WI38 (cell line): ENCODE results near the gene BRF1.

Experiments used
- H3K4me3 ChIP-seq: 2 replicates; pipeline ENCODE4 v1.5.1; 2011; ENCODE audit warnings: low read depth, mild to moderate bottlenecking, control low read depth, low read length
- CTCF ChIP-seq: IDR thresholded peaks from 2 replicates; pipeline ENCODE4 v1.5.1; 2012; ENCODE audit warnings: low read depth, mild to moderate bottlenecking, control low read depth, low read length

BRF1 gene

GRCh38 chr14:105219043-105219612, 81.7 kb downstream of the BRF1 start:
- TF ChIP-seq CTCF, result no peak
- no peak overlapping the region for H3K4me3 ChIP-seq

DNA sequence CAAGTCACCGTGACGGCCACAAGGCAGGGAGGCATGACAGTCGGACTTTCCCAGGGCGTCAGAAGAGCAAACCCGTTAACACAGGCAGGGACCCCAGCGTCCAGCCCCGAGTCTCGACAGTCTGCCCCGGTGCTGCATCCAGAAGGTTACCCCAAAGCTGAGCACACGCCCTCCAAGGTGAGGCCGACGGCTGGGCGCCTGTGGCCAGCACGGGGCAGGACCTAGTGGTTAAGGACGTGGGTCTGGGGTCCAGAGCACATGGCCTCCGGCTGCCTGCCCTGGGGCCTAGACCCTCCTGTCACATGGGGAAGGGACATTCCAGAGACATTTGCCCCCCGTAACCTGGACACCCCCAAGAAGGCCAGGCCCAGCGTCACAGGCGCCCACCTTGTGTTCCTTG, 82.2 kb downstream of the BRF1 start:
- H3K4me3 ChIP-seq, result no peak overlapping the region
- TF ChIP-seq CTCF, result no peak

DNA sequence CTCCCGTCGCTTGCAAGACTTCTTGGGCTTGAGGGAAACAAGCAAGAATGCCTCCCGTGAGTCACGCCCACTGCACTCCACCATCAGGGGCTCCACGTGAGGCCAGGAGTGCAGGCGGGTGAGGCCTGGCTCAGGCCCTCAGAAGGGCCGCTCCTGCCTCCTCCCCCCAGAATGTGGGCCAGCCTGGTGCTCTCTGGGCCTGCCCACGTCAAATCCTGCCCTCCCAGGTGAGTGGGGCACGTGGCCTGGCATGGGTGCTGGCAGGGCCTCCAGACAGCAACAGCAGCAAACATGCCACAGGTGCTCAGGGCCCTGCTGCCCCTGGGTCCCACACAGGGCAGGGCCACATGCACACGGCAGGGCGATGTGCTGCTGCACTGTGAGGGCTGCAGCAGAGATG, 83.0 kb downstream of the BRF1 start:
- H3K4me3 ChIP-seq, result no peak overlapping the region
- no peak for TF ChIP-seq CTCF

DNA sequence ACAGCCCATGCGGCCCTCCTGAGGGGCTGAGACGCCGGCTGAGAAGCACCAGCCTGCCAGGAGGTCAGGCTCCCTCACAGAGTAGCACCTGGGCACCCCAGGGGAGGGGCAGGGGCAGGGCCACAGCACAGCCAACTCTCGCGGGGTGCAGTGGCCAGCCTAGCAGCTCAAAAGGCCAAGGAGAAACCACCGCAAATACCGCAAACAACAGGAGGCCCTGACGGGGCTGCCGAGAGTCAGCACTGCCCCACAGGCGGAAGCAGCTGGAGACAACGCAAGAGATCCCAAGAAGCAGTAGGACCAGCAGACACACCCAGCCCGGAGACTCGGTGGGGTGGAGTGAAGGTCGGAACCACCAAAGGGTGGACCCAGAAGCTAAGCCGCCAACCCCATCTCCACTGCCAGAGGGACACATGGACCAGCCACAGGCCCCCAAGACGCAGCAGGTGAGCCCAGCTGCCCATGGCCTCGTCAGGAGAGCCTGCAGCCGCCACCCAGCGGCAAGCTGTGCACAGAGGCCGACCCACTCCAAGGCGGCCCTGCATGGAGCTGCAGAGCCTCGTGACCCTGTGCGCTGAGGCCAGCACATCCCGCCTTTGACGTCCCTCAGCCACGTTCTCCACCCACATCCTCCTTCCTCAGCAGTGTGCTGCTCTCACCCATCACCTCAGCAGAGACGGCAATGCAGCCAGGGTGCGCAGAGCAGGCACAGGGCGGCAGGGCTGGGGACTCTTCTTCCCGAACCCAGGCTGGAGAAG, 84.1 kb downstream of the BRF1 start:
- TF ChIP-seq CTCF, result no peak
- H3K4me3 ChIP-seq, result no peak overlapping the region

GRCh38 chr14:105215602-105216001, 85.2 kb downstream of the BRF1 start:
- no peak for TF ChIP-seq CTCF
- no peak overlapping the region for H3K4me3 ChIP-seq

- H3K4me3 ChIP-seq, result no peak overlapping the region
- no peak for TF ChIP-seq CTCF
Measured at GRCh38 chr14:105214324-105214915, 86.4 kb downstream of the BRF1 start.

DNA sequence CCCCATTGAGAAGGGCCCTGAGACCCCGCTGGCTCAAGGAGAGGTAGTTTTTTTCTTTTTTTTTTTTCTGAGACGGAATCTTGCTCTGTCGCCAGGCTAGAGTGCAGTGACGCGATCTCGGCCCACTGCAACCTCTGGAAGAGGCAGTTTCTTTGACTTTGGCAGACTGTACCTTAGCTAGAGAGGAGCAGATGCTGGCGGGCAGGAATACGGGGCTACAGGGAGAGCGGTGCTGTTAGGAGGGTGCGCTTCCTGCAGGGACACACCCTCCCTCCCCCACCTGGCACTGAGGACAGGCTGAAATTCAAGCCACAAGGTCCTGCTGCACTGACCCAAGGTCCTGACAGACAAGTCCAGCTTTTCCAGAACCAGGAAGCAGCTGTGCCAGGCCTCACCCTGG, 87.4 kb downstream of the BRF1 start:
- H3K4me3 ChIP-seq, result no peak overlapping the region
- no peak for TF ChIP-seq CTCF
